Transverse colon (tissue), 4 donors: Measurements from ENCODE around the gene SLC1A1.

Experiments used
- EP300 ChIP-seq: sonication (generic); formaldehyde crosslinking; IDR thresholded peaks from one replicate; pipeline ENCODE4 v1.6.1; 2017; ENCODE audit warnings: antibody characterized with exemption, low read depth
- POLR2A ChIP-seq: fragments of 450-650 bp; IDR thresholded peaks from one replicate; pipeline ENCODE4 v1.6.1; 2016; ENCODE audit warnings: antibody characterized with exemption, mild to moderate bottlenecking, moderate library complexity
- POLR2AphosphoS5 ChIP-seq, 3 donors: sonication (generic); formaldehyde crosslinking; IDR thresholded peaks; one replicate each; pipeline ENCODE4 v1.6.1; 2016; ENCODE audit warnings: antibody characterized with exemption in 3 of 3
- TF ChIP-seq, protein P1 (sequence below), 5 experiments: fragments of 200-600 bp in 3 of 5; fragments of 450-650 bp in 2 of 5; sonication (generic) in 3 of 5; IDR thresholded peaks; 1 replicate in 2 of 5; 2 replicates in 3 of 5; pipeline ENCODE4 v1.5.1; 2016 to 2017; ENCODE audit warnings: antibody characterized with exemption in 5 of 5, inconsistent platforms in 3 of 5, mild to moderate bottlenecking in 2 of 5, moderate library complexity in 1 of 5

- TF ChIP-seq POLR2A (no peak), POLR2AphosphoS5 (IDR thresholded peaks at IDR 0.05) (no peak), EP300 (no peak)
- TF ChIP-seq, protein P1, sequence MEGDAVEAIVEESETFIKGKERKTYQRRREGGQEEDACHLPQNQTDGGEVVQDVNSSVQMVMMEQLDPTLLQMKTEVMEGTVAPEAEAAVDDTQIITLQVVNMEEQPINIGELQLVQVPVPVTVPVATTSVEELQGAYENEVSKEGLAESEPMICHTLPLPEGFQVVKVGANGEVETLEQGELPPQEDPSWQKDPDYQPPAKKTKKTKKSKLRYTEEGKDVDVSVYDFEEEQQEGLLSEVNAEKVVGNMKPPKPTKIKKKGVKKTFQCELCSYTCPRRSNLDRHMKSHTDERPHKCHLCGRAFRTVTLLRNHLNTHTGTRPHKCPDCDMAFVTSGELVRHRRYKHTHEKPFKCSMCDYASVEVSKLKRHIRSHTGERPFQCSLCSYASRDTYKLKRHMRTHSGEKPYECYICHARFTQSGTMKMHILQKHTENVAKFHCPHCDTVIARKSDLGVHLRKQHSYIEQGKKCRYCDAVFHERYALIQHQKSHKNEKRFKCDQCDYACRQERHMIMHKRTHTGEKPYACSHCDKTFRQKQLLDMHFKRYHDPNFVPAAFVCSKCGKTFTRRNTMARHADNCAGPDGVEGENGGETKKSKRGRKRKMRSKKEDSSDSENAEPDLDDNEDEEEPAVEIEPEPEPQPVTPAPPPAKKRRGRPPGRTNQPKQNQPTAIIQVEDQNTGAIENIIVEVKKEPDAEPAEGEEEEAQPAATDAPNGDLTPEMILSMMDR (IDR thresholded peaks at IDR 0.05) = no peak
These were observed 102.6 kb downstream of the SLC1A1 start for GRCh38 chr9:4592886-4593285.
